Left cardiac atrium (tissue), 4 donors: Measurements from ENCODE around the gene AWAT1. TPM values are rescaled to one million over a fixed set of nuclear protein-coding genes. Genes with fewer than 3 reads are reported as not detected.
A peak's percentile ranks its signal among the peaks of the same experiment; 100 is the strongest.
"Not testable (repeated sequence)": the region's sequence is repeated elsewhere in the genome, so short reads cannot be mapped to it uniquely, and the experiment has no call there.

Experiments used
- ATAC-seq, 2 donors: fragments of 200-7000 bp; cut with Tn5 transposase; one replicate each; pipeline ENCODE4 v1.9.1; 2020; ENCODE audit warnings: mild to moderate bottlenecking in 2 of 2, moderate library complexity in 2 of 2
- DNase-seq: peaks from one replicate; pipeline ENCODE4 v3.0.0-alpha.2; 2020
- intact Hi-C, 2 donors: fragments of 100-400 bp; cut with DNase I; formaldehyde crosslinking; loops; one replicate each; pipeline versions ENCODE4 v1.14.1 to v1.15.1; 2022 to 2023
- long read RNA-seq: library from polyadenylated mRNA; unstranded; transcript quantifications from one replicate; pipeline ENCODE4 v2.0.0, GENCODE V29; 2021
- total RNA-seq, 2 donors: library from RNA; stranded (reverse); fragmentation: NEBNext Ultra II Directional; extraction: Animal tissue kit (Norgen Biotek cat#: 25700); gene quantifications; one replicate each; pipeline ENCODE4 v1.2.1, GENCODE V29; 2021
- donor health status: DM: no; HTN: yes; CAD: no.
- donor health status: DM: no; HTN: yes; CAD: no; lungs with severe emphysema.
- donor health status: DM: yes; HTN: yes; CAD: no.
- donor health status: Dilated cardiomyopathy.

The AWAT1 gene
- total RNA-seq, result not detected
- long read RNA-seq, result 0 reads

GRCh38 chrX:70234355-70234754 is at the start of gene AWAT1:
AWAT1 (plus strand) TSS chrX:70234655; CDS start chrX:70234696, 41 bp downstream.
- intact Hi-C loops, result no loop called here
- no peak for ATAC-seq
- no peak for DNase-seq

- intact Hi-C loops, result loop anchor here (10.0 kb wide), 1 partner anchor 75 kb away; the partner anchor contains the start of genes ARR3 (in 2 of the 2) and P2RY4 (in 2 of the 2)
- ATAC-seq, result no peak
- no peak for DNase-seq
Observed at GRCh38 chrX:70190225-70190624, 44.2 kb upstream of the AWAT1 start.

GRCh38 chrX:70196961-70197720 is 37.3 kb upstream of the AWAT1 start:
- intact Hi-C loops, result loop anchor here (10.0 kb wide), 1 partner anchor 68 kb away; the partner anchor contains the start of genes ARR3 (in 2 of the 2) and P2RY4 (in 2 of the 2)
- ATAC-seq (peak in 1 of 2 donors; percentile 65), DNase-seq (peak; percentile 27)

- ATAC-seq (no peak), DNase-seq (no peak)
- intact Hi-C loops, result no loop called here
Observed at GRCh38 chrX:70201732-70202131, 32.7 kb upstream of the AWAT1 start.

- DNase-seq (no peak), ATAC-seq (no peak)
- intact Hi-C loops, result no loop called here
Observed at GRCh38 chrX:70208479-70208878, 26.0 kb upstream of the AWAT1 start.

- ATAC-seq, intact Hi-C loops, DNase-seq: not testable (repeated sequence)
Observed at GRCh38 chrX:70209570-70209969, 24.9 kb upstream of the AWAT1 start.

- intact Hi-C loops, result no loop called here
- DNase-seq, result no peak
- ATAC-seq, result peak; percentile 57 to 89
Observed at GRCh38 chrX:70219938-70220764, 14.3 kb upstream of the AWAT1 start.

GRCh38 chrX:70226048-70226447 is 8.4 kb upstream of the AWAT1 start:
- intact Hi-C loops, result no loop called here
- DNase-seq, result no peak
- ATAC-seq, result no peak

GRCh38 chrX:70226687-70227086 is 7.8 kb upstream of the AWAT1 start:
- ATAC-seq (no peak), DNase-seq (no peak)
- intact Hi-C loops, result no loop called here

- DNase-seq, result no peak
- intact Hi-C loops, result no loop called here
- ATAC-seq, result peak; percentile 59 to 87
Observed at GRCh38 chrX:70231666-70232065, 2.8 kb upstream of the AWAT1 start.

GRCh38 chrX:70240751-70241150 is 6.3 kb downstream of the AWAT1 start:
- intact Hi-C loops, result no loop called here
- DNase-seq (no peak), ATAC-seq (no peak)

GRCh38 chrX:70241501-70241900 is 7.0 kb downstream of the AWAT1 start:
- ATAC-seq (no peak), DNase-seq (no peak)
- intact Hi-C loops, result no loop called here

- DNase-seq, ATAC-seq, intact Hi-C loops: not testable (repeated sequence)
Observed at GRCh38 chrX:70243601-70244000, 9.1 kb downstream of the AWAT1 start.

GRCh38 chrX:70244881-70245280 is 10.4 kb downstream of the AWAT1 start:
- ATAC-seq, result peak in 1 of 2 donors; percentile 75

GRCh38 chrX:70247252-70247651 is 12.8 kb downstream of the AWAT1 start:
- intact Hi-C loops, result no loop called here
- ATAC-seq (no peak), DNase-seq (no peak)

More at GRCh38 chrX:70244881-70245280, 10.4 kb downstream of the AWAT1 start:
- intact Hi-C loops, result no loop called here
- DNase-seq, result no peak

GRCh38 chrX:70252491-70252890 is 18.0 kb downstream of the AWAT1 start:
- ATAC-seq (no peak), DNase-seq (no peak)
- intact Hi-C loops, result no loop called here

- ATAC-seq, result no peak
- DNase-seq, result no peak
- intact Hi-C loops, result no loop called here
Observed at GRCh38 chrX:70253377-70254062, 19.1 kb downstream of the AWAT1 start.

- DNase-seq, result no peak
- intact Hi-C loops, result no loop called here
- ATAC-seq, result no peak
Observed at GRCh38 chrX:70254063-70254400, 19.6 kb downstream of the AWAT1 start.

GRCh38 chrX:70254909-70255308 is 20.5 kb downstream of the AWAT1 start:
- intact Hi-C loops, result no loop called here

GRCh38 chrX:70255452-70255851 is 21.0 kb downstream of the AWAT1 start:
- DNase-seq (no peak), ATAC-seq (peak; percentile 33 to 63)
- intact Hi-C loops, result no loop called here

More at GRCh38 chrX:70254909-70255308, 20.5 kb downstream of the AWAT1 start:
- ATAC-seq, result no peak
- no peak for DNase-seq
